HG02852 (cell line): Measurements from ENCODE around the gene USP32.
"Not testable (repeated sequence)": the region's sequence is repeated elsewhere in the genome, so short reads cannot be mapped to it uniquely, and the experiment has no call there.

ENCODE experiments used
- ATAC-seq: cut with Tn5 transposase; IDR thresholded peaks from one replicate; pipeline ENCODE4 v1.9.1; 2021; ENCODE audit warnings: mild to moderate bottlenecking, moderate library complexity; ENCODE audit not compliant: unreplicated experiment

Gene USP32

DNA sequence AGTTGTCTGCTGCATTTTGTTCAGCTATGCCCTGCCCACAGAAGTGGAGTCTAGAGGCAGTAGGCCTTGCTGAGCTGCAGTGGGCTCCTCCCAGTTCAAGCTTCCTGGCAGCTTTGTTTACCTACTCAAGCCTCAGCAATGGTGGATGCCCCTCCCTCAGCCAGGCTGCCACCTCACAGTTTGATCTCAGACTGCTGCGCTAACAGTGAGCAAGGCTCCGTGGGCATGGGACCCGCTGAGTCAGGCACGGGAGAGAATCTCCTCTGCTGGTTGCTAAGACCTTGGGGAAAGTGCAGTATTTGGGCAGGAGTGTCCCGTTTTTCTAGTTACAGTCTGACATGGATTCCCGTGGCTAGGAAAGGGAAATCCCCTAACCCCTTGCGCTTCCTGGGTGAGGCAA lies 49.4 kb downstream of the USP32 start:
- not testable (repeated sequence) for ATAC-seq

DNA sequence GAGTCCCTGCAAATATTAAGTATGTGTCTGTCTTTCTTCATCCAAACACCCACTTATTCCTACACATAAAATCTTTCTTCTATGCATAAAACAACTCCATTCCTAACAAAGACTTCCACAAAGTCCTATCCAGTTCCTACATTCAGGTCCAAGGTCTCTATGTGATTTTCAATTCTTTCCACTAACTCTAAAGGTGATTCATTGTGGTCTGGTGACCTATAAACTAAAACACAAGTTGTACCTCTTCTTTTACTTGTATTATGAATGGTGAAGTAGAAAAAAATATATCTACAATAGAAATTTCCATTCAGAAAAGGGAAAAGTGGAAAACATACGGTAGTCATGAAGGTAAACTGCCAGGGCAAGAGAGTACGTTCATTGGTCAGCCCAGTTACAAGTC lies 56.6 kb downstream of the USP32 start:
- ATAC-seq = no peak

DNA sequence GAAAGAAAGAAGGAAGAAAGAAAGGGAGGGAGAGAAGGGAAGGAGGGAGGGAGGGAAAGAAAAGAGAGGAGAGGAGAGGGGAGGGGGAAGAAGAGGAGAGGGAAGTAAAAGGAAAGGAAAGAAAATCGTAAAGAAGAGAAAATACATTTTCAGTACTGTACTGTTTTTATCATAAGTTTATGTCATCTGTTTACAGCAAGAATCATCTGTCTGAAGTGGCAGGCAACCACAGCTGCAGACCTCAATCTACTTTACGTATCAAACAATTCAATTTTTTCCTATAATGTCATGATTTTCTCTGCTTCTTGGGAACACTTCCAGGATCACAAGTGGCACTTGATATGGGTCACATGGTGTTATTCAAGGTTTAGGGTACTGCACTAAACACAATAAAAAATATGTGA lies 58.3 kb downstream of the USP32 start:
- no peak for ATAC-seq

DNA sequence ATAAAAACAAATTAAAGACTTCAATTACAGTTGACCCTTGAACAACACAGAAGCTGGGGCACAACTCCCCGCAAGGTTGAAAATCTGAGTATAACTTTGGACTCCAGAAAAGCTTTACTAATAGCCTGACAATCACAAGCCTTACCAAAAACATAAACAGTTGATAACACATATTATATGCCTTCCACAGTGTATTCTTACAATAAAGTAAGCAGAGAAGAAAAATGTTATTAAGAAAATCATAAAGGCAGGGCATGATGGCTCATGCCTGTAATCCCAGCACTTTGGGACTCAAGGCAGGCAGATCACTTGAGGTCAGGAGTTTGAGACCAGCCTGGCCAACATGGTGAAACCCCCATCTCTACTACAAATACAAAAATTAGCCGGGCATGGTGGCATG lies 58.9 kb downstream of the USP32 start:
- not testable (repeated sequence) for ATAC-seq

DNA sequence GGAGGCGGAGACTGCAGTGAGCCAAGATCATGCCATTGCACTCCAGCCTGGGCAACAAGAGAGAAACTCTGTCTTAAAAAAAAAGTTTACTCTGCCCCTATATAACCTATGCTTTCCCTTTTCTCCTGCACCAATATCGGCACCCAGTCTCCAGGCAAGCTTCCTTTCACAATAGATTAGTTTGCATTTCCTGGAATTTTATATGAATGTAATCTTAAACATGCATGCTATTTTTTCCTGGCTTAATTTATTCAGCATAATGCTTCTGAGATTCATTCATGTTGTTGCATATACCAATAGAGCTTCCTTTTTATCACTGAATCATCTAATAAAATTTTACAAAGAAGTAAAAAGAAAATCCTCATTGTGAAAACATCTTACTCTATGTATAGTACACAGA lies 59.4 kb downstream of the USP32 start:
- ATAC-seq = no peak

DNA sequence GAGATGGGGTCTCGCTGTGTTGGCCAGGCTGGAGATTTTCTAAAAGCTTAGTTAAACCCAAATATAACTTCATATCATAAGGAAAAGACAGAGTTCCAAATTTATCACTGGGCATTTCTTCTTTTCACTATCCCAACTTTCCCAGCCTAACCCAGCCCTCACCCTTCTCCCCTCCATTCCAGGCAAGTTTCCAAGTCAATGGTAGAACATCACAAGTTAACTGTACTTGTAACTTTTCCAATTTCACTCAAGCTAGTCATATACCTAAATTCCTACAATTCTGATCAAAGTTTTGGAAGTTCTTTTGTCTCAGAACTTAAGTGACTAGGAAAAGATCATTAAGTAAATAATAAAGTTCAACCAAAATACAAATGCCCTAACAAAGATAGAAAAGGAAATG lies 61.2 kb downstream of the USP32 start:
- no peak for ATAC-seq

DNA sequence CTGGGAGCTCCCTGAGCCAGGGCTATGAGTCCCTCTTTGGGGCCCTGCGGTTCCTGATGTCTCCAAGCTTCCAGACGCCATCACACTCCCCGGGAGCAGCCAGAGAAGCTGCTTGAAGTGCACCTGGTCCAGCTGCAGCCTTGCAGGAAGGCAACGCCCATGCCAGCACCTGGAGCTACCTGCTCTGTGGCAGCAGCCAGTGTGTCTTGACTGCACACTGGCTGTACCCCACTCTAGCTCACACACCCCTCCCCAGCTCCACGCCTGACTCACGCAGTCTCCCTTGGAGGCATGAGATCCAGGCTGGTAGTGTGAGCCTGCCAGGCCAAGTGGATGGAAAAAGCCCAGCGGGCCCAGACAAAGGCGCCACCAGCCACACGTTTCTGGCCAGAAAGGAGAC lies 63.3 kb downstream of the USP32 start:
- ATAC-seq = no peak

DNA sequence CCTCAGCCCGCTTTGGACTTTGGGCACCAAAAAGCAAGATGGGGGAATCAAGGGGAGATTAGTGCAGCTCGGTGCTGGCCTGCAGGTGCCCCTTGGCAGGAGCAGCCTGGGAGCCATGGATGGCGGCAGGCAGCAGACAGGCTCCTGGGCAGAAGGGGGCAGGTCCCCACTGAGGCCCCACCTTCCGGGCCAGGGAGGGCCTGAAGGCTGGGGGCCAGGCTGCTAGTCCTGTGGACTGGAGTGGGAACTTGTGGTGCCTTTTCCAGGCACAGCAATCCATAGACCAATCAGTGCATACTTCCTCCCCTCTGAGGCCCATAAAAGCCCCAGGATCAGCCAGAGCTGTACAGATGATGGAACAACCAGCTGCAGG lies 64.0 kb downstream of the USP32 start:
- ATAC-seq = no peak

DNA sequence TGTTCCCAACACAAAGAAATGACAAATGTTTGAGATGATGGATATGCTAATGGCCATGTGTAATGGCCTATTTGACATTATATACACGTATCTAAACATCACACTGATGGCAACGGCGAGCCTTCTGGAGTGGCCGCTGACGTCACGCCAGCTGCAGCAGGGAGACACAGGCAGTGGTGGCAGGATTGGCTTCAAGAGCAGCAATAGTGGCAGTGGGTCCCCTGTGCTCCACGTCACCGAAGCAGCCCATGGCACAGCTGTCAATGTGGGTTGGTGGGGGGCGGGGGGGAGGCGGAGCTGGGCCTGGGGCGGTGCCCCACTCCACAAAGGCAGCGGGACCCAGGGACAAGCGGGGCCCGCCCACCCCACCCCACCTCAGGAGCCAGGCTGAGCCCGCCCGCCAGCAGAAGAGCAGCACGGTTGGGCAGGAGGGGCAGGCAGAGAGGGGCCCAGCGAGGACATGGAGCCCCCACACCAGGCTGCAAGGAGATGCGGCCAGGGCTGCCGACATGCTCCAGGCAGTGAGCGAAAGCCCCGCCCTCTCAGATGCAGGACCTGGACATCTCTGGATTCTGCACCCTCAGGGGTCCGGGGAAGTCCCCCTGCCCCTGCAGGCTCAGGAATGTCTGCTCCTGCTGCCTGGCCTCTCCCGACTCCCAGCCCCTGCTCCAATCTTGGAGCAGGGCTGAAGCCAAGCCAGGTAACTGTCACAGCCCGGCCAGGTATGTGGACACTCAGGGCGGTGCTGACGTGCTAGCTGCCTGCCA lies 64.6 kb downstream of the USP32 start:
- no peak for ATAC-seq

DNA sequence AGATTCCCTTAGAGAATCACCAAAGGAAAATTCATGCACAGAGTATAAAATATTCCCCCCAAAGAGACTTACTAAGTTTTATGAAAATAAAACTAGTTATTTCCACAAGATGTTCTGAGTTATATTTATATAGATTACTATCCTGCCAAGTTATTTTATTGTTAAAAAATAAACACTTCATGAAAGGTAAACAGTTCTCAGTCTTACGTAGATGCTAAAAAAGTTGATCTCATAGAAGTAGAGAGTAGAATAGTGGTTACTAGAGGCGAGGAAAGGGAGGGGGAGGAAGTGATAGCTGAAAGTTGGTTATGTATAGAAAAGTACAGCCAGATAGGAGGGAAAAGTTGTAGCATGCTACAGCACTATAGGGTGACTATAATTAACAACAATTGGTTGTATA lies 65.2 kb downstream of the USP32 start:
- ATAC-seq = no peak

DNA sequence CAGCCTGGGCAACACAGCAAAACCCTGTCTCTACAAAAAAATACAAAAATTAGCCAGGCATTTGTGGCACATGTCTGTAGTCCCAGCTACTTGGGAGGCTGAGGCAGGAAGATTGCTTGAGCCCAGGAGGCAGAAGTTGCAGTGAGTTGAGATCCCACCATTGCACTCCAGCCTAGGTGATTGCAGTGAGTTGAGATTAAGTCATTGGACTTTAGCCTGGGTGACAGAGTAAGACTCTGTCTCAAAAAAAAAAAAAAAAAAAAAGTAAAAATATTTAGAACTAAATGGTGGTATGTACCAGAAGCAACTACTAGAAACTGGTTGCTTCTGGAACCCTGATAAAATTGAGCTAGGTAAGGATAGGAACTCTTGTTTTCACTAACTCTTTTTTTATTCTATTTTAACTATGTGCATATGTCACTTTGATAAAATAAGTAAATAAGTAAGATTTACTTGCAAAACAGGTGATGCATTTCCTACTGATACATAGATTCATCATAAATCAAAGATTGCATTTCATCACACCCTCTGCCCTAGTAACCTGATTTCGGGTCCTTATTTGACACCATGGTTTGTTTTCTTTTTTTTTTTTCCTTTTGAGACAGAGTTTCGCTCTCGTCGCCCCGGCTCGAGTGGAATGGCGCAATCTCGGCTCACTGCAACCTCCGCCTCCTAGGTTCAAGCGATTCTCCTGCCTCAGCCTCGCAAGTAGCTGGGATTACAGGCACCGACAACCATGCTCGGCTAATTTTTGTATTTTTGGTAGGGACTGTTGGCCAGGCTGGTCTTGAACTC lies 66.0 kb downstream of the USP32 start:
- ATAC-seq = no peak

DNA sequence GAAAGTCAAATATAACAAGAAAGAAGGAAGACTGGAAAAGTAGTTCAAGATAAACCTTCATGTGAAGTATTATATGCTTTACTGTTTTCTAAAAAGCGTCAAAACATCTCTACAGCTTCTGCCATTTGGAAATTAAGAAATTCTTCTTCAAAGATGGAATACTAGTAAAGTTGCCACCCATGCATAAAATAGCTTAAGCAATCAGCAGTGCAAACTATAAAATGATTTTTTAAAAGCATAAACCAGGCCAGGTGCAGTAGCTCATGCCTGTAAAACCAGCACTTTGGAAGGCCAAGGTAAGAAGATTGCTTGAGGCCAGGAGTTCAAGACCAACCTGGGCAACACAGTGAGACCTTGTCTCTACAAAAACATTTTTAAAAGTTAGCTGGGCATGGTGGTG lies 68.2 kb downstream of the USP32 start:
- ATAC-seq = no peak

DNA sequence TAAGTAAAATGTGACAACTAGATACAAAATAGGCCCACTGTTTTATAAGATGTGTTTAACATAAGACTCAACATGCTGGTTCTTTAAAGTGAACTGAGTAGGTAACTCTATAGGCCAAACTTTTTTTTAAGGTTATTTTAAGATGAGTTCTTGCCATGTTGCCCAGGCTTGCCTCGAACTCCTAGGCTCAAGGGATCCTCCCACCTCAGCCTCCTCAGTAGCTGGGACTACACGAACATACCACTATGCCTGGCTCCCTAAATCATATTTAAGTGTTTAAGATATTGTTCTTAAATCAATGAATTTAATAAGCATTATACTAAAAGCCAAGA lies 69.9 kb downstream of the USP32 start:
- ATAC-seq = no peak

DNA sequence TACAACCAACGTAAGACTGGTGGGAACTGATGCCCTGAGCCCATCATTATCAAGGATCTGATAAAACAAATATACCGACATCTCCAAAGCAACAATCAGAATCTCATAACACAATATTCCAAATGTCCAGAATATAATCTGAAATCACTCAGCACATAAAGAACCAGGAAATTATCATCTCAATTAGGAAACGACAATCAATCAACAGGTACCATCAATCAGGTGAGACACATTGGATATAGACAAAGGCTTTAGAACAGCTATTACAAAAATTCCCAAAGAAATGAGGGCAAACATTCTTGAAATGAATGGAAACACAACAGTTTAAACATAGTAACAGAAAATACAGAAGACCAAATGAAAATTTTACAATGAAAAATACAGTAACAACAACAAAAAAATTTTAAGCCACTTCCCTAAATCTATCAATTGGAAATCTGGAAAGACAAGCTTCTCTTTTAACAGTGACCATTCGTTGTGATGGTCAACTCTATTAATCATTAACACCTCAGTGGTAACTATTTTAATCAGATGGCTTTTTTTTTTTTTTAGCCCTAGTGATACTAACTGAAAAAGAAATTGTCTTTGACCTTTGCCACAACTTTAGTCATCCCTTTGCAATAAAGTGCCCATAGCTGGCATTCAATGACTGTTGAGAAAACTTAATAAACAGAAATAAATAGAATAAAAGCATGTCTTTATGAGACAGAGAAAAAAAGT lies 70.4 kb downstream of the USP32 start:
- no peak for ATAC-seq

DNA sequence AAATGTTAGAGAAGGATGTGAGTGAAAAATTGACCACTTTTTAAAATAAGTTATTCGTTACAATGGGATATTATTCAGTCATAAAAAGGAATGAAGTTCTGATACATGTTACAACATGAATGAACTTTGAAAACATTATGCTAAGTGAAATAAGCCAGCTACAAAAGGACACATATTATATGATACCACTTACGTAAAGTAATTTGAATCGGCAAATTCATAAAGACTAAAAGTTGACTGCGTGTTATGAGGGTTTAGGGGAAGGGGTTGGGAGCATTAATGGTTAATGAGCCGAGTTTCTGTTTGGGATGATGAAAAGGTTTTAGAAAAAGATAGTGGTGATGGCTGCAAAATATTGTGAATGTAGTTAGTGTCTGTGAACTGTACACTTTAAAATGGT lies 73.1 kb downstream of the USP32 start:
- no peak for ATAC-seq

DNA sequence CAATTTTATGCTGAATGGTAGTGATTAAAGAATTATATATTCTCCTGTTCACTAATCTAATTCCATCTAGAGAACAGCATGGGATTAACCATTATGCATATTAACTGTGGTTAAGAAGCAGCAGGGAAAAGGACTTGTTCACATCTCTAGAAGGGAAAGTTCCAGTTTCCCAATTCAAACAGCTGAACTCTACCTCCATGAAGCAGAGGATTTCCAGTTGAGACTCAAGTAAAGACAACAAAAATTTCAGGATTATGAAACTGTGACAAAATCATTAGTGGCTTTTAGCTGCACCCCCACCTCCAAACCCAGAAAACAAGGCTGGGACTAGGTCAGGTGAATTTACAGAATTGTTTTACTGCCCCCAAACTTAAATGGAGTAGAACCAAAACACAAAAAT lies 73.6 kb downstream of the USP32 start:
- no peak for ATAC-seq

DNA sequence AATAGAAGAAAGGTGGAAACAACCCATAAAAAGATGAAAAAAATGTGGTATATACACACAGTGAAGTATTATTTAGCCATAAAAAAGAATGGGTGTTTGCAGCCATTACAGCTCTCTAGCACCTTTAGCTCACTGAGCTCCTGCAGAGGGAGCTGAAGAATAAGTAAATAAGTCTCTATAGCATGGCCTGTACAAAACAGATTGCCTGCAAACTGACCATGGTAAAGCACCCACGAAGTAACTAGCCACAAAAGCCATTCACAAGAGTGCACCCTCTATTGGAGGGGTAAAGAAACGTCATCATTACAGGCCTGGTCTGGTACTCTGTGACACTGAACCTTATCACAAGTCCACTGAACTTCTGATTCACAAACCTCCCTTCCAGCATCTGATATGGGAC lies 76.3 kb downstream of the USP32 start:
- ATAC-seq = no peak

DNA sequence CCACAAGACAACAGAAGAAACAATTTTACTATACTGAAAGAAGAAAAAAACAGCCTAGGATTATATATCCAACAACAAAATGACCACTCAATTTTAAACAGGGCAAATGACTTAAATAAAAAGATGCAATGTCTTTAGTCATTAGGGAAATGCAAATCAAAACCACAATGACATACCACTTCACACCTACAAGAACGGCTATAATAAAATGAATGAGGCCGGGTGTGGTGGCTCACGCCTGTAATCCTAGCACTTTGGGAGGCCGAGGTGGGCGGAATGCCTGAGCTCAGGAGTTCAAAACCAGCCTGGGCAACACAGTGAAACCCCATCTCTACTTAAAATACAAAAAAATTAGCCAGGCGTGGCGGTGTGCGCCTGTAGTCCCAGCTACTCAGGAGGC lies 77.0 kb downstream of the USP32 start:
- peak; percentile 28 for ATAC-seq

DNA sequence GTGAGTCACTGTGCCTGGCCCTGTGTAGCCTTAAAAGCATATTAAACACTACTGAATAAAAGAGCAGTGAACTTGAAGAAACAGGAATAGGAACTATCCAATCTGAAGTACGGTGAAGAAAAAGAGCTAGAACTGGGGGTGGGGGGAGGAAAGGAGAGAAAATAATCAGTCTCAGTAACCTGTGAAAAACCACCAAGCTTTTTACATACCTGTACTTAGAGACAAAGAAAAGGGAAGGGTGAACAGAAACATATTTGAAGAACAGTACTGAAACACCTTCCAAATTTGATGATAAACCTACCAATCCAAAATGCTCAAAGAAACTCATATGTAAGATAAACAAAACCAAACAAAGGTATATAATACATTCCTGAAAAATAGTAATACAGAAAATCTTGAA lies 77.5 kb downstream of the USP32 start:
- peak; percentile 69 for ATAC-seq

DNA sequence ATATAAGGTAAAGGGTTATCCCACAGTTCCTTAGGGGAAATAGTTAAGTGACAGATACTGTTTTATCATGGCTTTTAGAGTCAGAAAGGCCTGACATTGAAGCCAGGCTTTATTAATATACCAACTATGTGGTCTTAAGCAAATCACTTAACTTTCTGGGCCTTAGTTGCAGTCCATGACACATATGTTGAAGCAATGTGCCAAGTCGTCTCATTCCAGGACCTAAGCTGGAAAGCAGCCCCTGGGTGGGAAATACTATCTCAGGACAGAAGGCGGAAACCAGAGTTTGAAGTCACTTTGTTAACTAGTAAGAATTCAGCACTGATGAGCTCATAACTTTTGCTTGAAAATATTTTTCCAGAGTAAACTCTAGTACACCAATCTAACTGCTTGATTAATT lies 80.0 kb downstream of the USP32 start:
- ATAC-seq = no peak

DNA sequence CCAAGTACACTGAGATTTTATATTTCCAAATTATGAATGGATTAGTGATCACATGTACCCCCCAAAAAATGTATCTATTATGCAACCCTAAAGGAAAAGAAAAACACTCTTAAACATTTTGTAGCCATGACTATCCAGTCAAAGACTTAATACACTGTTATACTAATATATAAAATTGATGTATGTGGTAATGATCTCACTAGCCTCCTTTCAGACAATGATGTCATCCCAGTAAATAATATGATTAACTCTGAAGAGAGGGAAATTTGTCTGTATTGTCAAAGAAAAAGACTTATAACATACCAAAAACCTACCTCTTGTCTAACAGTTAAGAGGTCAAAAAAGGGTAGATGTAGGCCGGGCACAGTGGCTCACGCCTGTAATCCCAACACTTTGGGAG lies 80.7 kb downstream of the USP32 start:
- no peak for ATAC-seq

DNA sequence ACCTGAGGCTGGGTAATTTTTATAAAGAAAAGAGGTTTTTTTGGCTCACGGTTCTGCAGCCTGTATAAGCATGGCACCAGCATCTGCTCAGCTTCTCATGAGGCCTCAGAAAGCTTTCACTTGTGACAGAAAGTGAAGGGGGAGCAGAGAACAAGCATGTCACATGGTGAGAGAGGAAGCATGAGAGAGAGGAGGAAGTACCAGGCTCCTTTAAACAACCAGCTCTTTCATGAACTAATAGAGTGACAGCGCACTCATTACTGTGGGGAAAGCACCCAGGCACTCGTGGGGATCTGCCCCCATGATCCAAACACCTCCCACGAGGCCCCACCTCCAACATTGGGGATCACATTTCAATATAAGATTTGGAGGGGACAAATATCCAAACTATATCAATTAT lies 86.8 kb downstream of the USP32 start:
- ATAC-seq = no peak
